GM19397 (cell line): ENCODE measurements around the gene MUC4.
"Not testable (repeated sequence)": the region's sequence is repeated elsewhere in the genome, so short reads cannot be mapped to it uniquely, and the experiment has no call there.

Experiments
- ATAC-seq: cut with Tn5 transposase; IDR thresholded peaks from one replicate; pipeline ENCODE4 v1.9.1; 2021; ENCODE audit warnings: mild to moderate bottlenecking, moderate library complexity; ENCODE audit not compliant: unreplicated experiment

Gene MUC4

GRCh38 chr3:195763076-195763830, 48.5 kb downstream of the MUC4 start:
- ATAC-seq, result no peak

- no peak for ATAC-seq
Observed at GRCh38 chr3:195762611-195763010, 49.1 kb downstream of the MUC4 start.

GRCh38 chr3:195762249-195762585, 49.5 kb downstream of the MUC4 start:
- no peak for ATAC-seq

- ATAC-seq, result no peak
Observed at GRCh38 chr3:195761567-195762248, 50.0 kb downstream of the MUC4 start.

GRCh38 chr3:195761123-195761566, 50.6 kb downstream of the MUC4 start:
- ATAC-seq, result no peak

GRCh38 chr3:195760345-195761122, 51.2 kb downstream of the MUC4 start:
- no peak for ATAC-seq

- no peak for ATAC-seq
Observed at GRCh38 chr3:195758721-195759353, 52.9 kb downstream of the MUC4 start.

GRCh38 chr3:195757827-195758226, 53.9 kb downstream of the MUC4 start:
- no peak for ATAC-seq

GRCh38 chr3:195757438-195757770, 54.3 kb downstream of the MUC4 start:
- no peak for ATAC-seq

- no peak for ATAC-seq
Observed at GRCh38 chr3:195755791-195756676, 55.7 kb downstream of the MUC4 start.

- no peak for ATAC-seq
Observed at GRCh38 chr3:195755391-195755790, 56.3 kb downstream of the MUC4 start.

- ATAC-seq, result no peak
Observed at GRCh38 chr3:195754906-195755305, 56.8 kb downstream of the MUC4 start.

GRCh38 chr3:195754141-195754540, 57.6 kb downstream of the MUC4 start:
- no peak for ATAC-seq

GRCh38 chr3:195753581-195753980, 58.1 kb downstream of the MUC4 start:
- no peak for ATAC-seq

- ATAC-seq, result no peak
Observed at GRCh38 chr3:195752546-195753331, 59.0 kb downstream of the MUC4 start.

- ATAC-seq, result no peak
Observed at GRCh38 chr3:195752066-195752465, 59.7 kb downstream of the MUC4 start.

GRCh38 chr3:195751560-195751959, 60.2 kb downstream of the MUC4 start:
- ATAC-seq, result no peak

GRCh38 chr3:195750797-195751520, 60.8 kb downstream of the MUC4 start:
- no peak for ATAC-seq

- ATAC-seq, result not testable (repeated sequence)
Observed at GRCh38 chr3:195749101-195749500, 62.6 kb downstream of the MUC4 start.
